ENCODE results near the gene COG2. TPM values are rescaled to one million over a fixed set of nuclear protein-coding genes. Genes with fewer than 3 reads are reported as not detected.
"Not testable (repeated sequence)": the region's sequence is repeated elsewhere in the genome, so short reads cannot be mapped to it uniquely, and the experiment has no call there.

Gene COG2, protein sequence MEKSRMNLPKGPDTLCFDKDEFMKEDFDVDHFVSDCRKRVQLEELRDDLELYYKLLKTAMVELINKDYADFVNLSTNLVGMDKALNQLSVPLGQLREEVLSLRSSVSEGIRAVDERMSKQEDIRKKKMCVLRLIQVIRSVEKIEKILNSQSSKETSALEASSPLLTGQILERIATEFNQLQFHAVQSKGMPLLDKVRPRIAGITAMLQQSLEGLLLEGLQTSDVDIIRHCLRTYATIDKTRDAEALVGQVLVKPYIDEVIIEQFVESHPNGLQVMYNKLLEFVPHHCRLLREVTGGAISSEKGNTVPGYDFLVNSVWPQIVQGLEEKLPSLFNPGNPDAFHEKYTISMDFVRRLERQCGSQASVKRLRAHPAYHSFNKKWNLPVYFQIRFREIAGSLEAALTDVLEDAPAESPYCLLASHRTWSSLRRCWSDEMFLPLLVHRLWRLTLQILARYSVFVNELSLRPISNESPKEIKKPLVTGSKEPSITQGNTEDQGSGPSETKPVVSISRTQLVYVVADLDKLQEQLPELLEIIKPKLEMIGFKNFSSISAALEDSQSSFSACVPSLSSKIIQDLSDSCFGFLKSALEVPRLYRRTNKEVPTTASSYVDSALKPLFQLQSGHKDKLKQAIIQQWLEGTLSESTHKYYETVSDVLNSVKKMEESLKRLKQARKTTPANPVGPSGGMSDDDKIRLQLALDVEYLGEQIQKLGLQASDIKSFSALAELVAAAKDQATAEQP
- total RNA-seq, result 9.8 TPM

DNA sequence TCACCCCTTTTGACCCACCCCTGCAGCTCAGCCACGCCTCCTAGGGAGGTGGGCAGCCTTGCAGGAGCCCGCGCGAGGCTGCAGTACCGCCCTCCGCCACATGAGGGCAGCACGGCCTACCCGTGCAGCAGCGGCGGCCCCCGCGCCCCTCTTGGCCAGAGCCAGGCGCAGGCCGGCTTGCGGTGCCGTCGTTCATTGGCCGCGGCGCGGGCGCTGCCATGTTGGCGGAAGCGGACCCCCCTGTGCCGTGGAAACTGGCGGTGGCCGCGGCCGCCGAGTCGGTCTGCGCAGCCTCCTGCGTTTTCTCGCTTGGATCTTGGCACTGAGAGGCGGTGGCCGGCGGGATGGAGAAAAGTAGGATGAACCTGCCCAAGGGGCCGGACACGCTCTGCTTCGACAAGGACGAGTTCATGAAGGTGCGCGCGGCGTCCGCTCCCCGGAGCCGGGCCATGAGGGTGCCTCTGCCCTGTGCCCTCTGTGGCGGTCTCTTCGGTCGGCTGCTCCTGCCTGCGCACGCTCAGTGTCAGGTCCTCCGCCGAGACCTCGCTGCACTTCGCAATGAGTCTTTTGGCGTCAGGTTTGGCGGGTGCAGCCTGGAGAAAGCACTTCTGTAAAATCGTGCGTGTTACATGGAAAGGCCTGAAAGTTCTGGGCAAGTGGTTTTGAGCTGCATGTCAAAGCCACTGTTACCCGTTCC lies at the start of gene COG2:
Gene COG2, plus strand, starts transcription at position 219 of the 697 bp plus-strand sequence. Its CDS starts 126 bp downstream, at position 345.
- ATAC-seq (peak; percentile 95), DNase-seq (ENCODE audit: low spot score) (peak; percentile 95)

DNA sequence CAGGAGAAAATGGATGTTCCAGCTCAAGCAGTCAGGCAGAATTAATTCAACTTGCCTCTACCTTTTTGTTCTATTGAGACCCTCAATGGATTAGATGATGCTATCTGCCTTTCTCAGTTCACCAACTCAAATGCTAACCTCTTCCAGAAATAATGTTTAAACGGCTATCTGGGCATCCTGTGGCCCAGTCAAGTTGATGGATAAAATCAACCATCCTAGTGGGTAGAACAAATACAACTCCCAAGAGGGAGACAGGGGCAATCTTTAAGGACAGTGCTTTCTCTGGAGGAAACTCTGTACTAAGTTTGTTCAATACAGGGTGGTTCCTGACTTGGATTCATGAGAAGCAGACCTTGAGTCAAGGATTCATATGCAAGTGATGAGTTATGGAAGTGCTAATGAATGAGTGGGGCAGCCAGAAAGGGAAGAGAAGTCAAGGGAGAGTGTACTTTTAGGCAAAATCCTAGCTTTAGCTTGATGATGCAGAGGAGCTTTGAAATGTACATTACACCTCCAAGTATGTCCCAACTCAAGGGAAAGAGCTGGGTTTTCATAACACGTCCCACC lies 49.4 kb upstream of the COG2 start:
- ATAC-seq (no peak), DNase-seq (ENCODE audit: low spot score) (no peak)

DNA sequence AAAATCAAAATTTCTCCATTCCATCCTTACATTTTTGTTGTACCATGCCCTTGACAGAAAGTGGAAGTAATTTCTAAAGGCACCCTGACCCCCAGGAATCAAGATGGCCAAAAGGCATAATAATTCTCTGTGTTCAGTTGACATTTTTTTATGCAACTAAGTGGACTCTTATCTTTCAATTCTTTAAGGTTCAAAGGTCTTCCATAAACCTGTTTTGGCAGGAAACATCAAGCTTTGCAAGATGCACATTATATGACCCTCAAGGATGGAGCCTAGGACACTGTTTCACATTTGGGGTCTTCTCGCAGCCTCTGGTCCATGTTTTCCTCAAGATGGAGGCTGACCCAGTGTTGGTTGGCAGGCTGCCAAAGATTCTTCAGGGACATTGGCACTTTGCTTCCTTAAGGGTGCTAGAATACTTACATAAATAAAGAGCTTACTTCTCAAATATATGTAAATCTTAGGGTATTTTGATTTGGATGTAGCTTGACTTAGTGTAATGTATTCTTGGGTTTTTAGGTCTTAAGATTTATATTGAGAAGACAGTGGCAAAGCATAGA lies 48.0 kb upstream of the COG2 start:
- no peak for ATAC-seq

DNA sequence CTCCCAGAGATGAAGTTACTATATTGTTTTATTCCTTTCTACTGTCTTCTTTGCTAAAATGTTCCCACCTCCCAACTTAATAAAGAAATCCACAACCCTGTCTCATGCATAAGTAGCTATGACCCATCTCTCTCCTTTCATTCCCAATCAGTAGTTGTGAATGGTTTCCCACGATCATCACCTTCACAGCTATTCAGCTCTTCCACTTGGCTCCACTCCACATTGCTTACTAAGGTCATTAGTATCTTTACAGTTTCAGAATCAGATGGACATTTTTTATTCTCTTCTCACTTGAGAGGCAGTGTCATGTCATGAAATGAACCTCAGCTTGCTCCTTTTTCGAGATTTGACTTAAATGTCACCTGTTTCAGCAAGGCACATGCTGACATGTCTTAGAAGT lies 47.1 kb upstream of the COG2 start:
- no peak for ATAC-seq

More for the DNA sequence above, 48.0 kb upstream of the COG2 start:
- no peak for DNase-seq (ENCODE audit: low spot score)

DNA sequence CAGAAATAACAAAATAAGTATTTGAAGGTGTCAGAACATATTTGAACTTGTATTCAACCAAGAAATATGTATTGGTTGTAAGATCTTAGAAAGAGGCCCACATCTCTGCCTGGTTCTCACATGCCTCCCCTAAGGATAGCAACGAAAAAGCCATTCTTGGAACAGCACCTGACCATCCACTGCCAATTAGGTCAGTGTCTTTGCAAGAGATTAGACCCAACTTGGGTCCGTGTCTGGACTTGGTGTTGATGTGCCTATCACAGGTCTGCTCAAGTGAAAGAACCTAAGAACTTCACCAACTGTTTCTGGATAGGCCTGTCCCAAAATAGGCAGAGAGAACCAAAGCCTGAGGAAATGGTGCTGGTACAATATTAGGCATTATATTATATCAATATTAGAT lies 46.0 kb upstream of the COG2 start:
- DNase-seq (ENCODE audit: low spot score) (no peak), ATAC-seq (peak; percentile 50)

More for the DNA sequence above, 47.1 kb upstream of the COG2 start:
- no peak for DNase-seq (ENCODE audit: low spot score)

DNA sequence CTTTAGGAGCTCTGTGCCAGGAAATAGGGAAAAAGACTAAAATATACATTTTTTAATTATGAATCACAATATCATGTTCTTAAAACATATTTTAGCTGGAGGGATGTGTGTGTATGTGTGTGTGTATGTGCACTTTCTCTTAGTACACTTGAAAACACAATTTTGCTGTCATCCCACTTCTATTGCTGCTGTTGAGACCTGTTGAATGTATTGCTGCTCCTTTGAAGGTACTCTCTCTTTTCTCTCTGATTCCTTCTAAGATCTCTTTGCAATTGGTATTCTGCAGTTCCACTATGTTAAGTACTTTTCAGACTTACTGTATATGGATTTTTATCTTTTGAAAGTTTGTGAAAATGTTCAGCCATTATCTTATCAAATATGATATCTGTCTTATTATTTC lies 43.5 kb upstream of the COG2 start:
- ATAC-seq (no peak), DNase-seq (ENCODE audit: low spot score) (no peak)

DNA sequence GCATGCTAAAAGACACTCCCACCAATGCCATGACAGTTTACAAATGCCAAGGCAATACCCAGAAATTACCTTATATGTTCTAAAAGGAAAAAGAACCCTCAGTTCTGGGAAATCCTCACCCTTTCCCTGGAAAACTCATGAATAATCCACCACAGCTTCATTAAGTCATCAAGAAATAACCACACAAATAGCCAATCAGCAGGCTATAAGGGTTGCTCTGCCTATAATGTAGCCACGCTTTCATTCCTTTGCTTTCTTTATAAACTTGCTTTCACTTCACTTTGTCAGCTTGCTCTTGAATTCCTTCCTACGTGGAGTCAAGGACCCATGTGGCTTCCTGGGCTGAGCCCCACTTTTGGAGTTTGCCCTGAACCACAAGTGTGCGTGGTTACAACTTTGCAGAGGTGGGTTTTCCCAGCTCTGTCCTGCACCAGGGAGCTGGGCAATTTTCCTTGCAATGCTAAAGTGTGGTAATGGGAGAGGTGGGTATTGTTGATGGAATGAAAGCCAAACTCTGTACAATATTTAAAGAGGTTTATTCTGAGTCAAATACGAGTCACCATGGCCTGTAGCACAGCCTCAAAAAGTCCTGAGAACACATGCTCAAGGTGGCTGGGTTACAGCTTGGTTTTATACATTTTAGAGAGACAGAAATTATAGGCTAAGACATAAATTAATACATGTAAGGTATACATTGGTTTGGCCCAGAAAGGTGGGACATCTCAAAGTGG lies 42.2 kb upstream of the COG2 start:
- DNase-seq (ENCODE audit: low spot score) (no peak), ATAC-seq (no peak)

DNA sequence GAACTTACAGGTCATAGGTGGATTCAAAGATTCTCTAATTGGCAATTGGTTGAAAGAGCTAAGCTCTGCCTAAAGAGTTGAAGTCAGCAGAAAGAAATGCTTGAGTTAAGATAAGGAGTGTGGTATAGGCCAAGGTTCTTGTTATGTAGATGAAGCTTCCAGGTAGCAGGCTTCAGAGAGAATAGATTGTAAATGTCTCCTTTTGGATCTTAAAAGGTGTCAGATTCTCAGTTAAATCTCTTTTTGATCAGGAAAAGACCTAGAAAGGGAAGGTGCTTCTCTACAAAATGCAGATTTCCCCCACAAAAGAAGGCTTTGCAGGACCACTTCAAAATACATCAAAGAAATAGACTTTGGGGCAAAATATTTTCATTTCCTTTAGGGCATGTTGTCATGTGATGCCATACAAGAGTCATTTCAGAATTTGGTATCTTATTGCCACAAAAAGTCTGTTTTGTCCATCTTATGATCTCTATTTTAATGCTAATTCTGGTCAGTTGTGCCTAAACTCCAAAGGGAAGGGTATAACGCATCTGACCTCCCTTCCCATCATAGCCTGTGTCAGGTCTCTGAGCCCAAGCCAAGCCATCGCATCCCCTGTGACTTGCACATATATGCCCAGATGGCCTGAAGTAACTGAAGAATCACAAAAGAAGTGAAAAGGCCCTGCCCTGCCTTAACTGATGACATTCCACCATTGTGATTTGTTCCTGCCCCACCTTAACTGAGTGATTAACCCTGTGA lies 41.5 kb upstream of the COG2 start:
- ATAC-seq; DNase-seq (ENCODE audit: low spot score): not testable (repeated sequence)

DNA sequence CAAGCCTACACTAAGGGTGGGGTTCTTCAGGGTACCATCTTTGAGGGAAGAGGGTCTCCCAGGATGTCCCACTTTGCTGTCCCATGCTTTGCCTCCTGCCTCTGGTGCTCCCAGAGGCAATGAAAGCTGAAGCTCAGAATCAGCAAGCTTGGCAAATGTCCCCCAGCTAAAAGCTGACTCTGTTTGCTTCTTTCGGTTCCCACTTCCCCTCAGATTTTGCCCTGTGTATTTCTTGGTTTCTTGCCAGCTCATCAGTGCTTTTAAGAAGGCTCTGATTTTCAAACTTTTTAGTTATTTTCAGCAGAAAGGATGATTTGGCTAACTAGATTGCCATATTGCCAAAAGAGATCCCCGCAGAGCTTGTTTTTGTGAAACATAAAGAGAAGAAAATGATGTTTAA lies 33.1 kb upstream of the COG2 start:
- no peak for ATAC-seq
- no peak for DNase-seq (ENCODE audit: low spot score)

DNA sequence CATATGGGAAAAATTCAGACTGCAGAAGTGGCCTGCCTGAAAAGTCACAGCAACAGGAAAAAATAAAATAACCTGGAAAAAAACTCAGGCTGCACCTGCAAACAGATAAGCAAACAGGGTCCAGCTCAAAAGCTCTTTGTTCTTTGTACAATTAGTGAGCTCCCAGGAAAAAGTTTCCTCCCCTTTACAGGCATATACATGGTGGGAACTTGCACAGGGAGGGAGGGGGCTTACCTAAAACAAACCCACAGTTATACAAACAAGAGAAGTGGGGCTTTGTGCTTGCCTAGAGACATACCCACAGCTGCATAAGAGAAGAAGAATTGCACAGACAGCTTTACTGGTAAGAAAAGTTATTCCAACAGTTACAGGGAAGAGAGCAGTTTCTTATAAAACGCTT lies 31.7 kb upstream of the COG2 start:
- DNase-seq (ENCODE audit: low spot score), result no peak
- ATAC-seq, result no peak

DNA sequence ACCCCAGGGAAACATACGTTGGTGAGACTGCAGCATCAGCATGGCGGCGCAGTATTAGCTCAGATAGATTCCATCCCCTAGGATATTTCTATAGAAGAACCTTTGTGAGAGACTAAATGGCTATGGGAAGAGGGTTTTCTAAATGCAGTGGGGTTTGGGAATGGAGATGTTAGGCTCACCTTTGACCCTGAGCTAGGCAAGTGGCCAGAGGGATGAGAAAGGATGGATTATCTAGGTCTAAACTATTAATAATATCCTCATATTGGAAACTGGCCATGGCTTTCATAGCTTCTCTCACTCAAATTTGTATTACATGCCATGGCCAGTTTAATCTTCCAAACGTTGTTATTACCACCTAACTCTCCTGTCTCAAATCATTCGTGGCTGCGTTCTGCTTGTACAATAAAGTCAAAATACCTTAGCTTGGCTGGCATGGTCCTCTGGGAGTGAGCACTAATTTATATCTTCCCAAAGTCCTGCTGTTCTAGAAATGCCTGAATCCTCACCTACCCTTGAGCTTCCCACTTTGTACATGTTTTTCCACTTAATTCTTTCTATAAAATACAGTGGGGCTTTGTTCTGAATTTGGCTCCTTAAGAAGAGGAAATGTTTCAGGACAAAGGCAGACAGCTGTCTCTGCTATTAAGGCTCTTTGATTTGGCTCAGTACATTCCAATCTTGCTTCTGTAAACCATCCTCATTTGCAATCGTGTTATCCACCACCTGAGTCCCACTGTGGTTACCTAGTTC lies 31.0 kb upstream of the COG2 start:
- DNase-seq (ENCODE audit: low spot score) (no peak), ATAC-seq (no peak)

DNA sequence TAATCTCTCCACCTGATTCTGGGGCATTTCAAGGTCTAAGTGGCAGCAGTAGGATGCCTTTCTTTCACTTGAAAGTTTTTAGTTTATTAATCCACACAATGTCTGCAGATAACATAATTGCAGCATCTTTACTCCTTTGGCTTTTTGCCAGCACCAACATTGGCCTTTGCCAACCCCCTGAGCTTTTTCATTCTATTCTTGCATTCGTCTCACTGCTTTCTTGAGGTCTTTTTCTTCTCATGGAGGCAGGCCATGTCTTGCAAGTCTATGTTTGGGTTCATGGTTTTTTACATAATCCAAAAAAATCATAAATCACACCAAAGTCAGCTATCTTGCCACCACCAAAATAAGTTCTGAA lies 30.4 kb upstream of the COG2 start:
- DNase-seq (ENCODE audit: low spot score) (no peak), ATAC-seq (no peak)

DNA sequence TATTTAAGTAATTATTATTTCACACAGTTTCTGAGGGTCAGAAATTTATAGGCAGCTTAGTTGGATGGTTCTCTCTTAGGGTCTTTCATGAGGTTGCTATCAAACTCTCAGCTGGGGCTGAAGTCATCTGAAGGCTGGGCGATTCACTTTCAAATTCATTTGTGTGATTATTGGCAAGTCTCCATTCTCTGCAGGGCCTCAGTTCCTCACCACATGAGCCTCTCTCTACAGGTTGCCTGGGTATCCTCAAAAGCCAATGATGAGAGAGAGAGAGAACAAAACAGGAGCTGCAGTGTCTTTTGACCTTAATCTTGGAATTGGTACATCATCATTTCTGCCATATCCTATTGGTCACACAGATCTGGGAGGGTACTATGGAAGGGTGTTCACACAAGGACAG lies 29.6 kb upstream of the COG2 start:
- DNase-seq (ENCODE audit: low spot score), result no peak

DNA sequence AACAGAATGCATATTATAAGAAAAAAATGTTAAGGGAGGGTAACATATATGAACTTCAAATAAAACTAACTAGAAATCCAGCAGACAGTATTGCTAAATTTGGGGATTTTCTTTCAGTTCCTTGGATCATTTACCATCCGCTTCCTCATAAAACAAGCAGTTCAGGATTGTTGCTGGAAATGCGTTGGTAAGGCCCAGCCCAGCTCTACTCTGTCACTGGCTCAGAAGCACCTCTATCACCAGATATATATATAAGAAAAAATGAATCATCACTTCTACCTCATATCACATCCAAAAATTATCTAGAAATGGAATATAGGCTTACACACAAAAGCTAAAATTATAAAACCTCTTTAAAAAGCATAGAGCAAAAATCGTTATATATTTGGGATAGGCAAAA lies 28.2 kb upstream of the COG2 start:
- DNase-seq (ENCODE audit: low spot score) (no peak), ATAC-seq (no peak)

More for the DNA sequence above, 29.6 kb upstream of the COG2 start:
- no peak for ATAC-seq

DNA sequence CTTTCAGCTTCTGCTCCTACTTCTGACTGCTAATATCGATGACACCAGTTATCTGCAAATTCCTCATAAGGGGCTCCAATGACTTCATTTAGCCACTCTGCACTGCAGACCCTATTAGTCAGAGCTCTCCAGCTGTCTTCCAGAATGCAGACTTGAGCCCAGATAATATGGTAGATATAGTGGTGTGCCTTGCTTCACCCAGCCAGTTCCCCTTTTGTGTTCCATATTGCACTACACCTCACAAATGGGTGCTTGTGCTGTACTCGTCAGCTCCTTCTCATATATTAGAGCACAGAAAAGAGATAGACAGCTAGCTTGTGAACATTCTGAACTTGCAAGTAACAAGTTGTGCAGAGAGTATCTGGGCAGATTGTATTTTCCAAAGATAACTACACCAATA lies 23.7 kb upstream of the COG2 start:
- ATAC-seq (no peak), DNase-seq (ENCODE audit: low spot score) (no peak)

DNA sequence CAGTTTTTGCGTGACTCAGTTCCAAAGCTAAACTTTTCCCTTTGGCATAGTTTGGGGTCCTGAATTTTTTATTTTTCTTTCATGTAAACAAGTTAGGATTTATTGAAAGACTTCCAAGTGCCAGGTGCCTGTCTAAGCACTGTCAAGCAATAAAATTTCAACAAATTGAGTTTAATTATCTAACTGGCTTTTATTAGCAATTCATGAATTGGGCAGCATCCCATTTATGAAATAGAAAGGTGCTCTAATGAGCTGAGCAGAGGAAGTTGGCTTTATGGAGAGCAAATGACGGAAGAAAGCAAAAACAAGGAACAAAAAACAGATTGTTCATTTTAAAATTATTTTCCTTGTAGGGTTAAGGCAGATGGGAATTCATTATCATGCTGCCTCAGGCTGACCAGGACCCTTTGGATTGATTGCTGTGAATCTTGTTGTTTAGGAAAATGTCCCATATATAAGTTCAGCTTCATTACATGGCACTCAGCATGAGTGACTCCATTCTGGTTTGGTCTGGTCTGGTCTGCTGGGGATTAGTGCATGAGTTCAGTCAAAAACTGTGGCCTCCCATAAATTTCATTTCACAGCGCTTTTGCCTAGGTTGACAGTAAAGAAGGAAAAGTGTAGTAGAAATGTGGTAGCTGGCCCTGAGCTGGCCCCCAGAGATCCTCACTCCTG lies 21.5 kb upstream of the COG2 start:
- ATAC-seq, result no peak

DNA sequence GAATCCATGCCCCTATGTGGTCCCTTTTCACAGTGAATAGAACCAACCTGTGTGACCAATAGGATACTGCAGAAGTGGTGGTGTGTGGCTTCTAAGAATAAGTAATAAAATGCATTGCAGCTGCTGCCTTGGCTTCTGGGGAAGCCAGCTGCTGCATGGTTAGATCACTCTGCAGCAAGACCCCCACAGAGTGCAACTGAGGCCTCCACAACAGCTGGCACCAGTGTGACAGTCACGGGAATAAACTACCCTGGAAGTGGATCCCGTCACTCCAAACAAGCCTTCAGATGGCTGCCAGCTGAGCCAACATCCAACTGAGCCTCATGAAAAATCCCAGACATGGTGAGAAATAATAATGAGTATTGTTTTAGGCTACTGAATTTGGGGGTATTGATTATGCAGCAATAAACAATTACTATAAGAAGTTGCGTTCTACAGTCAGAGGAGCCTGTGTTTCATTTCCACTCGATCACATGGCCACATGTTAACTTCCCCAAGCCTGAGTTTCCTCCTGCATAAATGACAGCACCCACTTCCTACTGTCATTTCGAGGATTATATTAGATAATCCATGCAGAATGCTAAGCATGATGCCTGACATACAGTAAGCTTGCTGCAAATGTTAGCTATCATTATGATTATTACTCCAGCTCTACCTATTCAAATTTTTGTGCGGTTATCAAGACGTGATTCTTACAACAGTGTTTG lies 20.8 kb upstream of the COG2 start:
- DNase-seq (ENCODE audit: low spot score), result no peak
- ATAC-seq, result no peak

More for the DNA sequence above, 21.5 kb upstream of the COG2 start:
- DNase-seq (ENCODE audit: low spot score), result no peak

DNA sequence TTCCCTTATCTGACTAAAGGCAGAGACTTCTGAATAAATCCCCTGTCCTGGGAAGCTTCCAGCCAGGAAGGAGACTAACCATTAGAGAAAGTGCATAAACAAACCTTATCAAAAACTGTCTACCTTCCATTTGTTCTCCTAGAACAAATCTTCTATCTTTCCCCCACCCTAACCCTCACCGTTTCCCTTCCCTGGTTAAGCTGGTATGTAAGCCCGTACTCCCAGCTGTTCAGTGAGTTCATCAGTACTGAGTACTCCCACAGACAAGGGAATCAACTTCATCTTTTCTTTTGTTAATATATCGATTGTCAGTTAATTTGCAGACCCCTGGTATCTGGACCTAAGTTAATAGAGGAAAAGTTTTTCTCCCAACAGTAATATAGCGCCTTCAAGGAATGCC lies 20.1 kb upstream of the COG2 start:
- ATAC-seq (no peak), DNase-seq (ENCODE audit: low spot score) (no peak)
